HCT116 (cell line): ENCODE data around the gene MYADML2. TPM values are rescaled to one million over a fixed set of nuclear protein-coding genes. Genes with fewer than 3 reads are reported as not detected.

Source experiments
- ATAC-seq: fragments of 200-7000 bp; cut with Tn5 transposase; 2 replicates; pipeline ENCODE4 v1.9.1; 2020; ENCODE audit warnings: mild to moderate bottlenecking, moderate library complexity
- BruUV-seq: library from RNA; stranded (reverse); fragments of 400-500 nt; replicated peaks from 2 replicates; lab custom pipeline; 2021; lab: Mats Ljungman, UMichigan
- CTCF ChIA-PET: fragments of 300-600 bp; sonication (Branson Sonifier 250); formaldehyde crosslinking; loops from one replicate; lab custom pipeline; 2021; ENCODE audit warnings: antibody characterized with exemption; lab: Charles Lee
- POLR2A ChIA-PET: fragments of 300-600, 350-600 bp; sonication (Branson Sonifier 250); formaldehyde crosslinking; loops from one replicate; lab custom pipeline; 2021; ENCODE audit warnings: antibody characterized with exemption; lab: Charles Lee
- RAD21 ChIA-PET, 2 experiments: fragments of 300-600 bp; sonication (Branson Sonifier 250); formaldehyde crosslinking; loops; one replicate each; lab custom pipeline; 2023; ENCODE audit warnings: low total read pairs in 2 of 2; ENCODE audit not compliant: uncharacterized antibody in 2 of 2, unreplicated experiment in 2 of 2, low non-redundant PET in 1 of 2; lab: Charles Lee
- DNase-seq: peaks from one replicate; pipeline ENCODE4 v3.0.0-alpha.2; 2010; ENCODE audit warnings: low read depth, low spot score
- H2AFZ ChIP-seq: fragments of 200-600 bp; shearing (Covaris generic), sonication (generic); 2 replicates; pipeline ENCODE4 v1.6.1; 2017; ENCODE audit warnings: low read depth, mixed run types, mixed read lengths, antibody characterized with exemption, low read length; ENCODE audit not compliant: poor library complexity, severe bottlenecking
- H3K27ac ChIP-seq: 2 replicates; pipeline ENCODE4 v1.5.1; 2012; ENCODE audit warnings: low read depth, low read length
- H3K27me3 ChIP-seq: fragments of 200-600 bp; sonication (generic); 2 replicates; pipeline ENCODE4 v1.6.1; 2016; ENCODE audit warnings: mixed run types, low read length, mixed read lengths; ENCODE audit not compliant: insufficient read depth
- H3K36me3 ChIP-seq, 2 experiments: fragments of 200-500 bp in 1 of 2; fragments of 200-600 bp in 1 of 2; sonication (Bioruptor generic) in 1 of 2; sonication (generic) in 1 of 2; 2 replicates each; pipeline versions ENCODE4 v1.5.1 to v1.6.1; 2014 to 2016; ENCODE audit warnings: low read length in 2 of 2, inconsistent platforms in 1 of 2, mixed read lengths in 1 of 2, mixed run types in 1 of 2; ENCODE audit not compliant: insufficient read depth in 2 of 2, control insufficient read depth in 1 of 2
- H3K4me1 ChIP-seq, 2 experiments: fragments of 200-600 bp in 1 of 2; sonication (generic) in 1 of 2; 2 replicates each; pipeline versions ENCODE4 v1.5.1 to v1.6.1; 2012 to 2017; ENCODE audit warnings: low read length in 2 of 2, inconsistent platforms in 1 of 2, mild to moderate bottlenecking in 1 of 2, mixed read lengths in 1 of 2, mixed run types in 1 of 2, moderate library complexity in 1 of 2; ENCODE audit not compliant: insufficient read depth in 2 of 2, control insufficient read depth in 1 of 2
- H3K4me2 ChIP-seq: fragments of 200-600 bp; sonication (generic); 2 replicates; pipeline ENCODE4 v1.6.1; 2017; ENCODE audit warnings: mixed run types, low read length, mixed read lengths
- H3K4me3 ChIP-seq, 2 experiments: fragments of 200-600 bp in 1 of 2; sonication (generic) in 1 of 2; replicated peaks in 1 of 2; 2 replicates each; pipeline ENCODE4 v1.5.1; 2011 to 2016; ENCODE audit warnings: low read length in 2 of 2, control low read depth in 1 of 2, low read depth in 1 of 2, mild to moderate bottlenecking in 1 of 2, mixed read lengths in 1 of 2, mixed run types in 1 of 2
- H3K79me2 ChIP-seq: fragments of 200-600 bp; sonication (generic); 2 replicates; pipeline ENCODE4 v1.6.1; 2017; ENCODE audit warnings: mild to moderate bottlenecking, mixed run types, low read length, moderate library complexity, mixed read lengths; ENCODE audit not compliant: insufficient read depth
- H3K9ac ChIP-seq: fragments of 200-600 bp; sonication (generic); 2 replicates; pipeline ENCODE4 v1.6.1; 2016; ENCODE audit warnings: low read length, mixed read lengths
- H3K9me2 ChIP-seq: fragments of 200-600 bp; sonication (generic), shearing (Covaris generic); 2 replicates; pipeline ENCODE4 v1.6.1; 2017; ENCODE audit warnings: mixed run types, mild to moderate bottlenecking, moderate library complexity; ENCODE audit not compliant: insufficient read depth
- H3K9me3 ChIP-seq, 2 experiments: fragments of 200-500 bp in 1 of 2; fragments of 200-600 bp in 1 of 2; sonication (Bioruptor generic) in 1 of 2; sonication (generic) in 1 of 2; 2 replicates each; pipeline ENCODE4 v1.6.1; 2014 to 2017; ENCODE audit warnings: low read length in 2 of 2, mixed read lengths in 2 of 2, inconsistent platforms in 1 of 2, low read depth in 1 of 2, mild to moderate bottlenecking in 1 of 2, mixed run types in 1 of 2, moderate library complexity in 1 of 2; ENCODE audit not compliant: control insufficient read depth in 1 of 2, insufficient read depth in 1 of 2
- H4K20me1 ChIP-seq: fragments of 200-600 bp; sonication (generic), shearing (Covaris generic); 2 replicates; pipeline ENCODE4 v1.6.1; 2017; ENCODE audit warnings: mixed run types, mild to moderate bottlenecking, moderate library complexity; ENCODE audit not compliant: insufficient read depth
- CEBPB ChIP-seq: IDR thresholded peaks from 2 replicates; pipeline ENCODE4 v1.6.1; 2012; ENCODE audit warnings: low read depth
- EGR1 ChIP-seq: IDR thresholded peaks from 2 replicates; pipeline ENCODE4 v1.6.1; 2012; ENCODE audit warnings: low read depth
- ELF1 ChIP-seq: IDR thresholded peaks from 2 replicates; pipeline ENCODE4 v1.6.1; 2012; ENCODE audit warnings: low read depth, borderline replicate concordance
- EZH2 ChIP-seq: fragments of 200-600 bp; sonication (generic); IDR thresholded peaks from 2 replicates; pipeline ENCODE4 v1.6.1; 2017; ENCODE audit warnings: antibody characterized with exemption, mixed run types
- EZH2phosphoT487 ChIP-seq: fragments of 200-600 bp; IDR thresholded peaks from 2 replicates; pipeline ENCODE4 v1.6.1; 2018; ENCODE audit warnings: antibody characterized with exemption, borderline replicate concordance
- MAX ChIP-seq: IDR thresholded peaks from 2 replicates; pipeline ENCODE4 v1.6.1; 2012
- POLR2A ChIP-seq: IDR thresholded peaks from 2 replicates; pipeline ENCODE4 v1.7.0; 2011; ENCODE audit warnings: borderline replicate concordance; ENCODE audit not compliant: insufficient read depth, insufficient read length; ENCODE audit errors: extremely low read depth
- POLR2AphosphoS5 ChIP-seq: IDR thresholded peaks from 2 replicates; pipeline ENCODE4 v1.6.1; 2011; ENCODE audit warnings: mild to moderate bottlenecking, low read depth, low read length, moderate library complexity
- SP1 ChIP-seq: IDR thresholded peaks from 2 replicates; pipeline ENCODE4 v1.6.1; 2012; ENCODE audit warnings: low read depth
- TCF7L2 ChIP-seq: IDR thresholded peaks from 2 replicates; pipeline ENCODE4 v1.7.0; 2011; ENCODE audit warnings: borderline replicate concordance, inconsistent platforms; ENCODE audit not compliant: insufficient read depth, insufficient read length; ENCODE audit errors: extremely low read depth
- YY1 ChIP-seq: IDR thresholded peaks from 2 replicates; pipeline ENCODE4 v1.6.1; 2011; ENCODE audit warnings: low read length, low read depth, moderate library complexity, mild to moderate bottlenecking; ENCODE audit not compliant: insufficient replicate concordance; ENCODE audit errors: extremely low read depth
- ZFX ChIP-seq: fragments of 450-650 bp; IDR thresholded peaks from 2 replicates; pipeline ENCODE4 v1.6.1; 2017
- intact Hi-C: fragments of 100-400 bp; cut with micrococcal nuclease; formaldehyde crosslinking; loops from 2 replicates; pipeline ENCODE4 v1.10.0; 2022
- total RNA-seq: library from RNA; stranded (reverse); gene quantifications from one replicate; pipeline ENCODE4 v1.2.1, GENCODE V29; 2021; ENCODE audit not compliant: unreplicated experiment
- TF ChIP-seq, protein P1 (sequence below): IDR thresholded peaks from 2 replicates; pipeline ENCODE4 v1.6.1; 2011; ENCODE audit warnings: mild to moderate bottlenecking, low read length, moderate library complexity; ENCODE audit not compliant: insufficient replicate concordance; ENCODE audit errors: extremely low read depth
- TF ChIP-seq, protein P2 (sequence below), 3 experiments: fragments of 200-600 bp in 1 of 3; sonication (generic) in 1 of 3; IDR thresholded peaks in 2 of 3; conservative IDR thresholded peaks in 1 of 3; 2 replicates each; pipeline ENCODE4 v1.5.1; 2012 to 2017; ENCODE audit warnings: low read depth in 2 of 3, low read length in 2 of 3, antibody characterized with exemption in 1 of 3, borderline replicate concordance in 1 of 3, control low read depth in 1 of 3, mild to moderate bottlenecking in 1 of 3, mixed read lengths in 1 of 3, mixed run types in 1 of 3, moderate library complexity in 1 of 3; ENCODE audit not compliant: insufficient read depth in 1 of 3

Gene MYADML2
- total RNA-seq, 1 experiment from 2014 or later = not detected

- Histone ChIP-seq H3K36me3 (no peaks in the 10 kb centered on the region), H4K20me1 (no peaks in the 10 kb centered on the region), H3K9ac (no peak overlapping the region), H2AFZ (no peak overlapping the region), H3K4me1 (peaks cover 15 to 34% of the 10 kb centered on the region in 2 experiments), H3K27ac (no peak overlapping the region), H3K9me3 (no peaks in the 10 kb centered on the region), H3K4me2 (no peak overlapping the region), H3K9me2 (no peaks in the 10 kb centered on the region), H3K27me3 (no peaks in the 10 kb centered on the region), H3K79me2 (no peaks in the 10 kb centered on the region; the same call in 1 of the 2 replicates), H3K4me3 (no peak overlapping the region)
- no peak for DNase-seq
- no peak for ATAC-seq
- ChIA-PET CTCF (no interaction called here), RAD21 (no interaction called here), POLR2A (interaction anchor here (1.0 kb wide), 1 partner anchor 48 kb away, joined by 3 read pairs; no protein-coding TSS in a partner anchor)
- BruUV-seq = no TSS peak
- TF ChIP-seq EZH2phosphoT487 = no peak
- intact Hi-C loops = no loop called here
Observed at GRCh38 chr17:81973432-81973831, 26.4 kb upstream of the MYADML2 start.

GRCh38 chr17:81968850-81969812 is 22.1 kb upstream of the MYADML2 start:
- H3K27ac ChIP-seq = no peak overlapping the region
- ChIA-PET CTCF (interaction anchor here (1.7 kb wide), 1 partner anchor 10 kb away, joined by 11 read pairs; no protein-coding TSS in a partner anchor), RAD21 (interaction anchor here in 1 of 2 experiments (1.1 kb wide), 1 partner anchor 54 kb away, joined by 5 read pairs; the partner anchor contains the start of genes CENPX and LRRC45), POLR2A (interaction anchor here (1.3 to 2.0 kb wide), 2 partner anchors 7 to 46 kb away, joined by 3 to 10 read pairs; no protein-coding TSS in a partner anchor)
- peak overlapping the region; percentile 76 for H3K4me2 ChIP-seq
- no peaks in the 10 kb centered on the region for H3K9me2 ChIP-seq
- H2AFZ ChIP-seq = no peak overlapping the region
- no peaks in the 10 kb centered on the region for H3K9me3 ChIP-seq
- no peak for DNase-seq
- H3K4me3 ChIP-seq = peak overlapping the region in 1 of 2 experiments; percentile 43; a peak in 1 of 4 replicates
- peaks cover 18 to 30% of the 10 kb centered on the region in 2 experiments for H3K4me1 ChIP-seq
- no peaks in the 10 kb centered on the region for H3K27me3 ChIP-seq
- H3K79me2 ChIP-seq = no peaks in the 10 kb centered on the region
- no TSS peak for BruUV-seq
- intact Hi-C loops = no loop called here
- H4K20me1 ChIP-seq = no peaks in the 10 kb centered on the region
- no peaks in the 10 kb centered on the region for H3K36me3 ChIP-seq
- no peak for ATAC-seq
- no peak overlapping the region for H3K9ac ChIP-seq
- TF ChIP-seq TCF7L2 (no peak), CEBPB (no peak), EGR1 (no peak), POLR2A (no peak), YY1 (no peak), ZFX (no peak), SP1 (no peak), POLR2AphosphoS5 (no peak), EZH2 (no peak), MAX (no peak), ELF1 (no peak)
- TF ChIP-seq, protein P1, sequence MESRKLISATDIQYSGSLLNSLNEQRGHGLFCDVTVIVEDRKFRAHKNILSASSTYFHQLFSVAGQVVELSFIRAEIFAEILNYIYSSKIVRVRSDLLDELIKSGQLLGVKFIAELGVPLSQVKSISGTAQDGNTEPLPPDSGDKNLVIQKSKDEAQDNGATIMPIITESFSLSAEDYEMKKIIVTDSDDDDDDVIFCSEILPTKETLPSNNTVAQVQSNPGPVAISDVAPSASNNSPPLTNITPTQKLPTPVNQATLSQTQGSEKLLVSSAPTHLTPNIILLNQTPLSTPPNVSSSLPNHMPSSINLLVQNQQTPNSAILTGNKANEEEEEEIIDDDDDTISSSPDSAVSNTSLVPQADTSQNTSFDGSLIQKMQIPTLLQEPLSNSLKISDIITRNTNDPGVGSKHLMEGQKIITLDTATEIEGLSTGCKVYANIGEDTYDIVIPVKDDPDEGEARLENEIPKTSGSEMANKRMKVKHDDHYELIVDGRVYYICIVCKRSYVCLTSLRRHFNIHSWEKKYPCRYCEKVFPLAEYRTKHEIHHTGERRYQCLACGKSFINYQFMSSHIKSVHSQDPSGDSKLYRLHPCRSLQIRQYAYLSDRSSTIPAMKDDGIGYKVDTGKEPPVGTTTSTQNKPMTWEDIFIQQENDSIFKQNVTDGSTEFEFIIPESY = no peak
- TF ChIP-seq, protein P2, sequence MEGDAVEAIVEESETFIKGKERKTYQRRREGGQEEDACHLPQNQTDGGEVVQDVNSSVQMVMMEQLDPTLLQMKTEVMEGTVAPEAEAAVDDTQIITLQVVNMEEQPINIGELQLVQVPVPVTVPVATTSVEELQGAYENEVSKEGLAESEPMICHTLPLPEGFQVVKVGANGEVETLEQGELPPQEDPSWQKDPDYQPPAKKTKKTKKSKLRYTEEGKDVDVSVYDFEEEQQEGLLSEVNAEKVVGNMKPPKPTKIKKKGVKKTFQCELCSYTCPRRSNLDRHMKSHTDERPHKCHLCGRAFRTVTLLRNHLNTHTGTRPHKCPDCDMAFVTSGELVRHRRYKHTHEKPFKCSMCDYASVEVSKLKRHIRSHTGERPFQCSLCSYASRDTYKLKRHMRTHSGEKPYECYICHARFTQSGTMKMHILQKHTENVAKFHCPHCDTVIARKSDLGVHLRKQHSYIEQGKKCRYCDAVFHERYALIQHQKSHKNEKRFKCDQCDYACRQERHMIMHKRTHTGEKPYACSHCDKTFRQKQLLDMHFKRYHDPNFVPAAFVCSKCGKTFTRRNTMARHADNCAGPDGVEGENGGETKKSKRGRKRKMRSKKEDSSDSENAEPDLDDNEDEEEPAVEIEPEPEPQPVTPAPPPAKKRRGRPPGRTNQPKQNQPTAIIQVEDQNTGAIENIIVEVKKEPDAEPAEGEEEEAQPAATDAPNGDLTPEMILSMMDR (IDR thresholded peaks at IDR 0.05 in 2 of 3, conservative IDR thresholded peaks at IDR 0.05 in 1 of 3; ENCODE audit: borderline replicate concordance in 1 of 3, insufficient read depth in 1 of 3, low read depth in 2 of 3, low read length in 2 of 3) = no peak
